GM19023 (cell line): ENCODE measurements around the gene S100A14.
A peak's percentile ranks its signal among the peaks of the same experiment; 100 is the strongest.

Source experiments
- ATAC-seq: cut with Tn5 transposase; IDR thresholded peaks from one replicate; pipeline ENCODE4 v1.9.1; 2021; ENCODE audit warnings: mild to moderate bottlenecking, moderate library complexity; ENCODE audit not compliant: unreplicated experiment

S100A14 gene

DNA sequence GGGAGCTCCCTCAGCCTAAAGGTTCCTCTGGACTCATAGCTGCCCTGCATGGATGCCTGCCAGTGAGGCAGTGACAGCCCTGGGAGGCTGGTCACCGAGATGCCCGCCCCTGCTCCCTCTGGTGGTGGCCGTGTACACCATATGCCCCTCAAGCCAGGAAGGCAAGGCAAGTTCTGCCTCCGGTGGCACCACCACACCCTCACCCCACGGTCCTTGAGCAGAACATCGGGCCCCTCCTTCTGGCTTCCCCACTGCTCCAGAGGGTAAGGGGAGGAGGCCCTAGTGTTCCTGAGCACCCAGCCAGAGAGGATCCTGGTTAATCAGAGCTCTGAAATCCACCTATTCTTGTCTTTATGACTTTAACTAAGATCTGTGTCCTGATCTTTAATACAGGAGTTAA, 1.5 kb upstream of the S100A14 start:
- peak; percentile 70 for ATAC-seq

DNA sequence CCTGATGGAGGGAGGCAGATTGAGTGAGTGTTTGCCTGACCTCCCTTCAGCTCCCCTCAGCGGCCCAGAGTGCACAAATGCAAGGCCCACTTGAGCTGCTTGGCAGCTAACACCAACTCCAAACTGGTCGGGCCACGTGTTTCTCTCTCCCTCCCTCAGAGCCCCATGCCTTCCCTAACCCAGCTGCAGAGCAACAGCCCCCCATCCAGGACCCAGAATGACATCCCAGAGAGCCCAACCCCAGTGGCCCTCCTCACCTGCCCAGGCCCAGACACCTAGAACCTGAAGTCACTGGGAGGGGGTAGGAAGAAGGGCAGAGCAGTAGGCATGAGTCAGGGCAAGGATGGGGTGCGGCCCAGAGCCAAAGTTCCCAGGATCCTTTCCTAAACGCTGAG, 789 bp upstream of the S100A14 start:
- no peak for ATAC-seq

DNA sequence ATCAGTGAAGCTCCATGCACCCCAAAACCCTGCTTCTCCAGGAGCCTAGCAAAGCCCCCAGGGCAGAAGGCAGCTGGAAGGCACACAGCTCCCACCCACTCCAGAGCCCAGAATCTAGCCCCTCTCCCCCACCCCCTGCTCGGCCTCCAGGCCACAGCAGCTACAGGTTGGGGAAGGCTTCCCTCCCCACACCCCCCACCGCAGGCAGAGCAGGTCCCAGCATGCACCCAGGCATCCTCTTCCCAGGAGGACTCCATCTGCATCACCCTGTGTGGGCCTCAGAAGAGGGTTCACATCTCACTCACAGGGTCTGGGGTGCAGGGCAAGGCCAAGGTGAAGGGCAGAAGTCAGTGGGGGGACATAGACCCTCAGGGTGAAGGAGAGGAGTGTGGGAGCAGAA, 719 bp downstream of the S100A14 start:
- ATAC-seq = no peak

DNA sequence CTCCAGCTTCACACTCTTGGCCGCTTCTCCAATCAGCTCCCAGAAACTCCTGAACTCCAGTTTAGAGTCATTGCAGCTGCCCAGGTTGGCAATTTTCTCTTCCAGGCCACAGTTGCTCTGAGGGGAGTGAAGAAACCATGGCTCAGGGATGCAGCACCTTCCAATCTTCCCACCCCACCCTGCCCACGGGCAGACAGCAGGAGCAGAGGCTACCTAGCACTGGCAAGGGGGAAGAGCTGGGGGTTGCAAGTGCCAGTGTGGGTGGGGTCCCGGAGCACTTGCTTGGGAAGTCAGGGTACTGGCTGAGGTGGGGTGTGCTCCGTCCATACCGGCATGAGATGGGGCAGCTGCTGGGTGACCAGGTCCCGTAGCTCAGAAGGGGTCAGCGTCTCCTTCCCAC, 1.2 kb downstream of the S100A14 start:
- ATAC-seq = no peak

DNA sequence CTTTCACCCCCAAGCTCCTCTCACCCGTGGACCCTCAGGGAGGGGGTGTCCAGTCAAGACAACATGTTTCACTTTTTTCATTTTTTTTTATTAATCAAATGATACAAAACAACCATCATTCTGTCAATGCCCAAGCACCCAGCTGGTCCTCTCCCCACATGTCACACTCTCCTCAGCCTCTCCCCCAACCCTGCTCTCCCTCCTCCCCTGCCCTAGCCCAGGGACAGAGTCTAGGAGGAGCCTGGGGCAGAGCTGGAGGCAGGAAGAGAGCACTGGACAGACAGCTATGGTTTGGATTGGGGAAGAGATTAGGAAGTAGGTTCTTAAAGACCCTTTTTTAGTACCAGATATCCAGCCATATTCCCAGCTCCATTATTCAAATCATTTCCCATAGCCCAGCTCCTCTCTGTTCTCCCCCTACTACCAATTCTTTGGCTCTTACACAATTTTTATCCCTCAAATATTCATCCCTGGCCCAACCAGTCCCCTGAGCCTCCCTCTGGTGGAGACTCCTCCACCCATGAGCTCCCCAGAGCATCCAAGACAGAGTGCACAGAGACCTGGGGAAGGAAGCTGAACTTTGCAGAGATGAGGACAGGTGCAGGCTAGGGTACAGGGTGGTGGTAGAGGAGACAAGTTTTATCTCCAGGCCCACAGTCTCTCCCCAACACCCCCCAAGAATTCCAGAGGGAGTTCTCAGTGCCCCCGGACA, 1.8 kb downstream of the S100A14 start:
- no peak for ATAC-seq

DNA sequence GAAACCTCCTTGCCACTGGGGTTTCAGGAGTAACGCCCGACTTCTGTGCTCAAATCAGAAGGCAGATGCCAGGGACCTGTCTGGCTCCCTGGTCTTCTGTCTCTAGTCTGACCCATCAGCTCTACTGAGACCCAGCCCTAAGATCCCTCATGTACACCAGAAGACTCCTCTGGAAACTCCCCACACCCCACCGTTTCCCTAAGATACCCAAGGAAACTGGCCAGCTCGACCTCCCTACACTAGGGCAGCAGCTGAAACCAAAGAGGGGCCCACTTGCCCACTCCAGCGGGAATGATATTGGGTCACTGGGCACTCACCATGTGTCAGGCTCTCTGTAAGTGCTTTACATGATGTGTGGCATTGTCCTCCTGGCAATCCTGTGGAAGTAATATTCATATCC, 2.7 kb downstream of the S100A14 start:
- ATAC-seq = no peak

DNA sequence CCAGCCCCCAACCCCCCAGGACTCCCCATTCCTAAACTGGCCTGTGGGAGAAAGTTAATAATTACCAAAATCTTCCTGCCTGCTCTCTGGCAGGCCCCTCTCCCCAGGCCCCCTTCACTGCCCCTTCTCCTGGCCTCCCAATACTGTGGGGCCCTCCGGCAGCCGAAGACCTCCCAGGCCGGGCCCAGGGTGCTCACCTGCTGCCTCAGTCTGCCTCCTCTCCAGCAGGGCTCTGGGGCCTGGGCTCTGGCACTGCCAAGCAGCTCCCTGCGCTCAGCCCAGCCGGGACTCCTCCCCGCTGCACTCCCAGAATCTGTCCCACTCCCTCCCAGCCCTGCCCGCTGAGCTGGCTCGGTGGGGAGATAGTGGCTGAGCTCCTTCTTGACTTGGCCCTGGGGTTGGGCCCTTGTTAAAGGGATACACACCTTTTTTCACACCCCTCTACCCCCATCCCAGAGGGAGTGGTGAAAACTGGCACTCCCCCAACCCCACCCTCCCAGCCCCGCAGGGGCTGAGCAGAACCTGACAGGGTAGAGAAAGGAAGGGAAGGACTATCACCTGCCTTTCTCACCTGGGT, 3.3 kb downstream of the S100A14 start, which contains the start of gene S100A16:
Gene S100A16, minus strand, starts transcription at position 383 of the 577 bp plus-strand sequence. CDS start 4,986 bp downstream, outside the sequence.
- ATAC-seq = no peak

DNA sequence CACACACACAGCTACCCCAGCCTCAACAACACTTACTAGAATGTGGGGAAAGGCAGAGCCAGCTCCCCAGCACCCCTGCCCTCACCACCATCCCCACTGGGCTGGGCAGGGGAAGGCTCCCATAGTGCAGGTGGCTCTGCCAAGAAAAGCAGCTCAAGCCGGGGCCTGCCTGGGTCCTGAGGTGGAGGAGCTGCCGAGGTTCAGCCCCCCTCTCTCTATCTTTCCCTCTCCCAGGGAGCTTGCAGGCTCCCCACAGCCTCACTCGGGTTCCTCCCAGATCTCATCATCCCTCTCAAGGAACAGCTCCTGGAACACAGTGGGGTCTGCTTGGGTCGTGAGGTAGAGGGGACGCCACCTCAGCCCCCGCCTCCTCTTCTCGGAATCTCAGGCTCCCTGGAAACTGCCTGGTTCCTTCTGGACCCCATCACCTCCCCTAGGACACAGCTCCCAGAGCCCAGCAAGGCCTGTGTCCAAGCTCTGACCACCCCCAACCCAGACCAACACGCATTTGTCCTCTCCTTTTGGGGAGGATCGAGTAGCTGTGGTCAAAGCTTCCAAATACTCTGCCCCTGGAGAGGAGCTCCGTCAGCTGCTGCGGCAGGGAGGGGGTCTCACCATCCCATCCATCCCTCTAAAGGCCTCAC, 3.9 kb downstream of the S100A14 start:
- ATAC-seq = no peak

DNA sequence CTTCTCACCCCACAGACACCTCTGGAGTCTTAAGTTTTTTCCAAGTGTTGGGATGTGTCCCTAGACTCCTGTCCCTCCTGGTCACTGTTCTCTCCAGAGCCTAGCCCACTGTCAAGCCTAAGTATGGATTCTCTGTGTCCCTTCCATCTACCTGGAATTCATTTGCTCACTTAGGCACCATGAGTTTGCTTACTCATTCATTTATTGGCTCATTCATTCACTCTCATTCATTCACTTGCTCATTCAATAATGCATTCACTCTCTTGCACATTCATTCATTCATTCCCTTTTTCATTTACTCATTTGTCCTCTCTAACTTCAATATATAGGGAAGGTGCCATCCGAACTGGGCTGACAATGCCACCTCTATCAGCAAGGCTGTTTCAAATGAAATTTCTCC, 4.8 kb downstream of the S100A14 start:
- ATAC-seq = no peak

DNA sequence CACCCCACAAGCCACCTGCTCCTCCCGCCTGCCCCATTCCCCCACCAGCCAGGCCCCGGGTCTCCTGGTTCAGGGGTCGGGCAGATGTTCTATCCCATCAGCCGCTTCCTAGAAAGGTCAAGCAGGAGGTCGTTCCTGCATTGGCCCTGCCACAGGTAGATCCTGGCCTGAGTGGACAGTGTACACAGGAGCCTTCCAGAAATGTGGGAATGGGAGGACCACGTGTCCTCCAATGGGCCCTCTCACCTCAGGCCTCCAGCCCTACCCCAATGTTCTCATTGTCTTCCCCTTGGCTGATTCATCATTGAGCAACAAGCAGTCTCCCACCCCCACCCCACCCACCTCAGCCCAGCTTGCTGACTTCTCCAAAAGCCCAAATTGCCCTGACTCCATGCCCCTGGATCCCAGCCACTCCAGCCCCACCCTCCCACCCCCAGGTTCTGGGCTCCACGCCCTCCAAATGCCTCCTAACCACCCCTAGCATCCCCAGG, 5.3 kb downstream of the S100A14 start:
- no peak for ATAC-seq

DNA sequence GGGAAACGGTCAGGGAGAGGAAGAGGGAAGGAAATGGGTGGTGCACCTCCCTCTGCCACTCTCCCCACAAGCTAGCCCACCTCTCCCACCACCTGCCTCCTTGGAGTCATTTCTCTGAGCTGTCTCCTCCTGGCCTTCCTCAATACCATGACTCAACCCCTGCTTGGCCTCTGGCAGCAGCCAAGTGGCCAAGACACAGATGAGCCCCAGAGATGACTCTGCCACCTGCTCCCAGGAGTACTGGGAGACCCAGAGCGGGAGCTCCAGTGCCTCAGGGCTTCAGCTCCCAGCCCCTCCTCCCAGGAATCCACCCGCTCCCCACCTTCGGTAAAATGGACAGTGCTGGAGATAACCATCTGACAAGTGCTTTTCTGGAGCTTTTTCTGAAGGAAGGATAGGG, 5.8 kb downstream of the S100A14 start:
- ATAC-seq = no peak

DNA sequence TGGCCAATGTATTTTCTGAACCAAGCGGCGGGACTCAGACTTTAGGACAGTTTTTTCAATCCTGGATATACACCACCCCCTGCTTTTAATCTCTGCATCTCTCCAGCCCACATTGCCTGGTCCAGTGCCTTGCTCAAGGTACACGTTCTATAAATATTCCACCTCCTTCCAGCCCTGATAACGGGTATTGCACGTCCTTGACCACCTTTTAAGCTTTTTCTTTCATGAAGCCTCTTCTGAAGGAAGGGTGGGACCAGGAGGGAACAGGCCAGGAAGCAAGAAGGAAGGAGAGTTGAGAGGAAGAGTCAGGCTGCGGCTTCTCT, 6.6 kb downstream of the S100A14 start:
- ATAC-seq = no peak

DNA sequence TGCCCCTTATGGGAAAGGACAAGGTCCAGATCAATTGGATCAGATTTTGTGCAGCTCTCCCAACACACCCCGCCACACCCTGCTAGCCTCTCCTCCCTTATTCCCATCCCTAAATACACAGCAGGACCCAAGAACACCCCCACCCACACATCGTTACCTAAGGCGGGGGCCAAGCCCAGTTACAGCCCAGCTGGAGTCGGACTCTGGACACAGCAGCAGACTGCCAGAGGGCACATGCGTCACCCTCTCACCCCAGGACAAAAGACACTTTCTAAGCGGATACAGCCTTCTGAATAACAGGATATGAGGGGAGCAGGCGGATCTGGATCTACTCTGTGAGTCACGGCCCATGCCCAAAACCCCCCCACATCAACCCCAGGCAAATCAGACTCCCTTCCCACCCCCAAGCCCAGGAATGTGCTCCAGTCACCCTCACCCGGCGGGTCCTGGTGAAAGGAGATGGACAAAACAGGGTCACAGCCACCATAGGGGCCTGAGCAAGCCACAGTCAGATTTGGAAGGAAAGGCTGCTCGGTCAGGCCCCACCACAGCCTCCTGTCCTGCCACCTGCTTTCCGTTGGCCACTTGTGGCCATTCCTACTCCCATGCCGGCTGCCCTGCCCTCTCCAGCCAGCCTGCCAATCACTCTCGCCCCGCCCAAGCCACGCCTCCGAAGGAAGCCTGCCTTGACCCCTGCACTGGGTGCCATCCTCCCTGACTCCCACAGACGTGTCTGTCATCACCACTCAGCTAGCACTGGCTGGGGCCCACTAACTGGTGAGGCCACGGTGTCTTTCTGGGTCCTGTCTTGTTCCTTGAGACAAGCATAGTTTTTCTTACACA, 7.2 kb downstream of the S100A14 start:
- ATAC-seq = no peak

DNA sequence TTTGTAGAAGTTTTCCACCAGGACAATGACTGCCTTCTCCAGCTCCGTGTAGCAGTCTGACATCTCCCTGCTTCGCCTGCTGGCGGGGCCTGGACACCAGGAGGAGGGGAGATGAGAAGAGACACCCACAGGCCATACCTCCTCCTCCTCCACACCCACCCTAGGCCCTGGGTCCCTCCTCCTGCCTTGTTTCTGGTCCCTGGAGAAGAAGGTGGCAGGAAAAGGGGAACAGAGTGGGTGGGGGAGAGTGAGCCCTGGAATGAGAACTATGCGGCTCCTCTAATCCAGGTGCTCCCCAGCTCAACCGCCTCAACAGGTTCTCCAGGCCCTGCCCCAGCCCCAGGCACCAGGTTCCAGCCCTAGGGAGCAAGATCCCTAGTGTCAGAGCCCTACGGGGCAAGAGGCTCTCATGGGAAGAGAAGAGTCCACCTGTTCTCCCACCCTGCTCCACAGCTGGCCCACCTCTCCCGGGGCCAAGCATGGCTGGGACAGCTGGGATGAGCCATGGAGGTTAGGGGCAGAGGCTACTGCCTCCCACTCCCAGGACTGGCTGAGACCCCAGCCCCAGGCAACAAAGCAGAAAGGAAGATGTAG, 7.9 kb downstream of the S100A14 start:
- no peak for ATAC-seq

DNA sequence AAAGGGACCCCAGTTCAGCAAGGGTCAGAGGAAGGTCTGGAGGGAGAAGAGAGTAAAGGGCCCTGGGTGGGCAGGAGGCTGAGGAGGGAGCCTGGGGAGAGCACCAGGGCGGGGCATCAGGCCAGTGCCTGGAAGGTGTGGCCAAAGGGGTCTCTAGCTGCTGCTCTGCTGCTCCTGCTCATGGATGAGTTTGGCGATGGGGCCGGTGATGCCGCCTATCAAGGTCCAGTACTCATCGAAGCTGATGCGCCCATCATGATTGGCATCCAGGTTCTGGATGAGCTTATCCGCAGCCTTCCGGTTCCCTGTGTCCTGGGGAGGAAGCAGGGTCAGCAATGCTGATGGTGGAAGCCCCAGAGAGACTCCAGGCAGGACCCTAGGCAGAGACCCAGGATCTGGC, 8.7 kb downstream of the S100A14 start:
- ATAC-seq = no peak

DNA sequence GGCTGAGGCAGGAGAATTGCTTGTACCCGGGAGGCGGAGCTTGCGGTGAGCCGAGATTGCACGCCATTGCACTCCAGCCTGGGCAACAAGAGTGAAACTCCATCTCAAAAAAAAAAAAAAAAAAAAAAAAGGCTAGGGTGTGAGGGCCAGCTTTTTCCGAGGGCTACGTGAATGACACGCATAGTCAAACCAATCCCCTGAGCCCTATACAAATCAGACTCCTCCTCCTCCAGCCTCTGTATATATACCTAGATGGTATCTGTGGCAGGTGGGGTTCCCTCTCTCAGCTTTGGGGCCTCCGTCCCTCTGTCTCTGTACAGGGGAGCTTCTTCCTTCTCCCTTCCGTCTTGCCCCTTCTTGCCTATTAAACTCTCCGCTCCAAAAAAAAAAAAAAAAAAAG, 9.9 kb downstream of the S100A14 start:
- ATAC-seq = no peak

DNA sequence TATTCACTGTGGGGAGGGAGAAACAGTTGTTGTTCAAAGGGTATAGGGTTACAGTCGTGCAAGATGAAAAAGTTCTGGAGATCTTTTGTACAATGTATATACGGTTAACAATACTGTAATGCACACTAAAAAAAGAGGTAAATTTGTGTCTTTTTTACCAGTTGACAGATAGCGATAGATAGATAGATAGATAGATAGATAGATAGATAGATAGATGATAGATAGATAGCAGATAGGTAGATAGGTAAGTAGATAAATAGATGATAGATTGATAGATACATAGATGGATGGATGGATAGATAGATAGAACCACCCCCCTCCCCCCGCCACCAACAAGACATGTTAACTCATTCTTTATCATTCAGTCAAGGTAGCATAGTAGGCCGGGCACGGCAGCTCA, 13.4 kb downstream of the S100A14 start:
- no peak for ATAC-seq

DNA sequence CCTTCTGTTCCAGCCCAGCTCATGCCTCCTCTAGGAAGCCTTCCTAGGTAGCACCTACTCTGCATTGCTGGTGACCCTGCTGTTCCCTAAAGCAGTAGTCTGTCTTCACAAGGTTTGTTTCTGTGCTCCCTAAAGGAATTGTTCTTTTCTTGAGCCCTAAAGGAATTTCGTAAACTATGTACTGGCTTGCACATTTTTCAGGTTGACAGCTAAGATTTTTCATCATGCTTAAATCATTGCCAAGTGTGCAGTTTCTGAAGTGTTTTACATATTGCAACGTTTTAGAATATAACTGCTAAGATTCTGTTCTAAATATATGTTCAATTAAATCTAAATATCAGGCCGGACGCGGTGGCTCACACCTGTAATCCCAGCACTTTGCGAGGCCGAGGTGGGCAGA, 16.3 kb downstream of the S100A14 start:
- no peak for ATAC-seq

DNA sequence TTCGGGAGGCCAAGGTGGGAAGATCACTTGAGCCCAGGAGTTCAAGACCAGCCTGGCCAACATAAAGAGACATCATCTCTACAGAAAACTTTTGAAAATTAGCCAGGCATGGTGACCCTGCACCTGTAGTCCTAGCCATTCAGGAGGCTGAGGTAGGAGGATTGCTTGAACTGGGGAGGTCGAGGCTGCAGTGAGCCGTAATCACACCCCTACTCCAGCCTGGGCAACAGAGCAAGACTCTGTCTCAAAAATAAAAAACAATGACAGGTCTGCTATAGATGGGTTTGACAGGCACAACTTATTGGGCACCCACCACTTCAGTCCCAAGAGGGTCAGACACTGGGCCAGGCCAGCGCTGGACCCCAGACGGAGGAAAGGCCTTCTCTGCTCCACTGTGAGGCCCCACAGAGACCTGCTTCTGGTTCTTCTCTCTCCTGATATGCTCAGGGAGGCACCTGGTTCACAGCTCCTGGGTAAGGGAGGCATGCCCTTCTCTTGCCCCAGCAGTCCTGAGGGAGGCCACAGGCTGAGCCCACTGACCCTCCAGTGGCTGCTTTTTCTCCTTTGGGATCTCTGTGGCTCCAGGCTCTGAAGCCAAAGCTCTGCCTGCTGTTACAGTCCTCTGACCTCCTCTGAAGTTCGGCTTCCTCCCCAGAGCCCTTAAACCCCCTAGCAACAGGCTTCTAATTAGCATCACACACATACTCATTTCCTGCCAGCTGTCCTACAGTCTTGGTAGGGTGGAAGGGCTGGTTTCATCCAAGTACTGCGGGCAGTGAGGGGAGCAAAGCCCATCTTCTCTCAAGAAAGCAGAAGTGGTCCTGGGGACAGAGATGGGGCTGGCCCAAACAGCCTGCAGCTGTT, 17.6 kb downstream of the S100A14 start:
- ATAC-seq = peak; percentile 96

DNA sequence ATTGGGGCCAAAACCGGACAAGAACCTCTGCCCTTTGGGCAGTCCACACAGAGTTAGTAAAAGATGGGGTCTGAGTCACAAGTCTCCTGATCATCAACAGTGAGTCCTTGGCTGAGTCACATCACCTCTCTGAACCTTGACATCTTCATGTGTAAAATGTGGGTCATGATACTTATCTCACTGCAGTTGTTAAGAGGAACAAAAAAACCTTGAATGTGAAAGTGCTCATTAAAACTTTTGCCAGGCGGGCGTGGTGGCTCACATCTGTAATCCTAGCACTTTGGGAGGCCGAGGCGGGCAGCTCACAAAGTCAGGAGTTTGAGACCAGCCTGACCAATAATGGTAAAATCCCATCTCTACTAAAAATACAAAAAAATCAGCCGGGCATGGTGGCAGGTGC, 18.9 kb downstream of the S100A14 start:
- ATAC-seq = no peak
